ENCODE results near the gene MFSD12.

DNA sequence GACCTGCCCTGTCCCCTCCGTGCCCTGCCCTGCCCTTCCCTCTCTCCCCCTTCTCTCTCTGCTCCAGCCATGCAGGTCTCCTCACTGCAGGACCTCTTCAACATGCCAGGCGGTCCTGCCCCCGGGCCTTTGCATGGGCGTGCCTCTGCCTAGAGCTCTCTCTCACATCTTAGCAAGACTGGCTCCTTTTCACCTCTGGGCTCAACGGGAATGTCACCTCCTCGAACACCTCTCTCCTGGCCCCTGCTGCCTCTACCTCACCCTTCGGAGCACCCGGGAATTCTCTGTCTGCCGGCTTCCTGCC lies 5.6 kb downstream of the MFSD12 start:
- no peak for TF ChIP-seq ZNF274 (IDR thresholded peaks at IDR 0.05; ENCODE audit: low read depth, low read length)
- no peak for TF ChIP-seq YY1 (IDR thresholded peaks at IDR 0.05; ENCODE audit: insufficient read depth, insufficient read length)
- no peak for TF ChIP-seq SUZ12 (IDR thresholded peaks at IDR 0.05; ENCODE audit: extremely low read depth, insufficient read depth, insufficient read length)

Data from NT2/D1 (cell line).